Renal pelvis (tissue), 12 donors: ENCODE data around the gene LAMC1. TPM values are rescaled to one million over a fixed set of nuclear protein-coding genes. Genes with fewer than 3 reads are reported as not detected.

ENCODE experiments used
- DNase-seq: peaks from one replicate; pipeline ENCODE4 v3.0.0-alpha.2; 2013
- long read RNA-seq, 16 experiments: transcript quantifications; one replicate each; lab custom pipeline, GENCODE V29; 2026
- polyA plus RNA-seq, 3 donors: library from polyadenylated mRNA; unstranded; fragments of 120-200 nt; gene quantifications; one replicate each; pipeline ENCODE4 v1.2.1, GENCODE V29; 2013; ENCODE audit not compliant: insufficient read length in 3 of 3

LAMC1 gene
- 100 to 1,000 TPM; 268 to 301 (median 297) TPM for polyA plus RNA-seq
- long read RNA-seq, donor 1, full-length matches to known transcripts, result 9 of 98 reads
- long read RNA-seq, donor 1, partial matches to known transcripts, result 89 of 98 reads
- long read RNA-seq, donor 1, other reads (novel, unspliced or antisense), result 0 of 98 reads
- long read RNA-seq, donor 2, full-length matches to known transcripts, result 15 of 41 reads
- long read RNA-seq, donor 2, partial matches to known transcripts, result 26 of 41 reads
- long read RNA-seq, donor 2, other reads (novel, unspliced or antisense), result 0 of 41 reads
- long read RNA-seq, donor 3, full-length matches to known transcripts, result 5 of 117 reads
- long read RNA-seq, donor 3, partial matches to known transcripts, result 112 of 117 reads
- long read RNA-seq, donor 3, other reads (novel, unspliced or antisense), result 0 of 117 reads
- long read RNA-seq, donor 4, full-length matches to known transcripts, result 9 of 14 reads
- long read RNA-seq, donor 4, partial matches to known transcripts, result 5 of 14 reads
- long read RNA-seq, donor 4, other reads (novel, unspliced or antisense), result 0 of 14 reads
- long read RNA-seq, donor 5, full-length matches to known transcripts, result 7 of 28 reads
- long read RNA-seq, donor 5, partial matches to known transcripts, result 21 of 28 reads
- long read RNA-seq, donor 5, other reads (novel, unspliced or antisense), result 0 of 28 reads
- long read RNA-seq, donor 6, full-length matches to known transcripts, result 7 of 41 reads
- long read RNA-seq, donor 6, partial matches to known transcripts, result 34 of 41 reads
- long read RNA-seq, donor 6, other reads (novel, unspliced or antisense), result 0 of 41 reads
- long read RNA-seq, donor 7, full-length matches to known transcripts, result 5 of 282 reads
- long read RNA-seq, donor 7, partial matches to known transcripts, result 277 of 282 reads
- long read RNA-seq, donor 7, other reads (novel, unspliced or antisense), result 0 of 282 reads
- long read RNA-seq, donor 8, full-length matches to known transcripts, result 1 of 29 reads
- long read RNA-seq, donor 8, partial matches to known transcripts, result 28 of 29 reads
- long read RNA-seq, donor 8, other reads (novel, unspliced or antisense), result 0 of 29 reads
- long read RNA-seq, donor 9, full-length matches to known transcripts, result 5 of 31 reads
- long read RNA-seq, donor 9, partial matches to known transcripts, result 26 of 31 reads
- long read RNA-seq, donor 9, other reads (novel, unspliced or antisense), result 0 of 31 reads
- long read RNA-seq, donor 10, full-length matches to known transcripts, result 7 of 122 reads
- long read RNA-seq, donor 10, partial matches to known transcripts, result 115 of 122 reads
- long read RNA-seq, donor 10, other reads (novel, unspliced or antisense), result 0 of 122 reads
- long read RNA-seq, donor 11, full-length matches to known transcripts, result 3 of 99 reads
- long read RNA-seq, donor 11, partial matches to known transcripts, result 96 of 99 reads
- long read RNA-seq, donor 11, other reads (novel, unspliced or antisense), result 0 of 99 reads
- long read RNA-seq, donor 12, full-length matches to known transcripts, result 16 of 30 reads
- long read RNA-seq, donor 12, partial matches to known transcripts, result 14 of 30 reads
- long read RNA-seq, donor 12, other reads (novel, unspliced or antisense), result 0 of 30 reads
- long read RNA-seq, donor 13, full-length matches to known transcripts, result 4 of 154 reads
- long read RNA-seq, donor 13, partial matches to known transcripts, result 150 of 154 reads
- long read RNA-seq, donor 13, other reads (novel, unspliced or antisense), result 0 of 154 reads
- long read RNA-seq, donor 14, result 0 reads
- long read RNA-seq, donor 15, full-length matches to known transcripts, result 6 of 52 reads
- long read RNA-seq, donor 15, partial matches to known transcripts, result 46 of 52 reads
- long read RNA-seq, donor 15, other reads (novel, unspliced or antisense), result 0 of 52 reads
- long read RNA-seq, donor 16, full-length matches to known transcripts, result 3 of 29 reads
- long read RNA-seq, donor 16, partial matches to known transcripts, result 26 of 29 reads
- long read RNA-seq, donor 16, other reads (novel, unspliced or antisense), result 0 of 29 reads

DNA sequence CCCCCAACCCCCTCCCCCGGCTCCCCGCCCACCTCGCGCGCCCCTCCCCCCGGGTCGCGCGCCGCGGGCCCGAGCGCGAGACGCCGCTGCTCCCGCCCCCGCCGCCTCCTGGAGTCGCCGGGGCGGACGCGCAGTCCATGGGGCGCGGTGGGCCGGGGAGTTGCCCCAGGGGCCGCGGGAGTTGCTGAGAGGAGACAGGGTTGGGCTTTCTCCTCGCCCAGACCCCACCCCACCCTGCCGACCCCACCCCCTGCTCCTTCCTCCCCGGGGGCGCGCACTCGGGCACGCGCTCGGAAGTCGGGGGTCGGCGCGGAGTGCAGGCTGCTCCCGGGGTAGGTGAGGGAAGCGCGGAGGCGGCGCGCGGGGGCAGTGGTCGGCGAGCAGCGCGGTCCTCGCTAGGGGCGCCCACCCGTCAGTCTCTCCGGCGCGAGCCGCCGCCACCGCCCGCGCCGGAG lies at the start of gene LAMC1:
LAMC1 (plus strand) TSS at position 275 of the 455 bp plus-strand sequence. CDS start 297 bp downstream, outside the sequence.
- peak; percentile 89 for DNase-seq

DNA sequence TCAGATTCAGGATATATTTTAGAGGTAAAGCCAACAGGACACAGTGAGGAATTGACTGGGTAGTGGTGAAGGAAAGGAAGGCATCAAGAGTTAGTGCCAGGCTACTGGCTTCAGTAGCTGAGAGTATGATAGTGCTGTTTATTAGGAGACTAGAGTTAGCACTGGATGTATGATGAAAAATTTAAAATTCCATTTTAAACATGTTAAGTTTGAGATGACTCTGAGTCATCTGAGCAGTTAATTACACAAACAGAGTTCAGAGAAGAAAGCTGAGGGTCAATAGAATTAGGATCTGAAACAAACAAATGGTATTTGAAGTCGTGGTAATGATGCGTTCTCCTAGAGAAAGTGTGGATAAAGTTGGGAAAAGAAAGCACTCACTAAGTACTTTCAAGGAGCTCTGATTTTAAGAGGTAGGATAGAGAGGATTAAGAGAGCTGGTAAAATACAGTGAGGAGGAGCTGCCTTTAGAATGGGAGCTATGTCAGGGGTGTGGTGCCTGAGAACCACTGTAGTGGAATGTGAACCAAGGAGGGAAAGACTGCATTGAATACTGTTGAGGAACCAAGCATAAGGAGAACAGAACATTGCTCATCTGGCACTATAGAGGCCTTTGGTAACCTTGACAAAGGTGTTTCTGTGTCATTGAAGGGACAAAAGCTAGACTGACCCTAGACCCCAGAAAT lies 48.6 kb upstream of the LAMC1 start:
- no peak for DNase-seq

- DNase-seq, result no peak
Measured at GRCh38 chr1:182977480-182977879, 45.7 kb upstream of the LAMC1 start.

- no peak for DNase-seq
Measured at GRCh38 chr1:182978151-182978853, 44.9 kb upstream of the LAMC1 start.

- DNase-seq, result no peak
Measured at GRCh38 chr1:182984138-182984537, 39.1 kb upstream of the LAMC1 start.

GRCh38 chr1:182984621-182985020 lies 38.6 kb upstream of the LAMC1 start:
- no peak for DNase-seq

GRCh38 chr1:182985876-182986275 lies 37.3 kb upstream of the LAMC1 start:
- no peak for DNase-seq

GRCh38 chr1:182990413-182991144 lies 32.6 kb upstream of the LAMC1 start:
- DNase-seq, result no peak

DNA sequence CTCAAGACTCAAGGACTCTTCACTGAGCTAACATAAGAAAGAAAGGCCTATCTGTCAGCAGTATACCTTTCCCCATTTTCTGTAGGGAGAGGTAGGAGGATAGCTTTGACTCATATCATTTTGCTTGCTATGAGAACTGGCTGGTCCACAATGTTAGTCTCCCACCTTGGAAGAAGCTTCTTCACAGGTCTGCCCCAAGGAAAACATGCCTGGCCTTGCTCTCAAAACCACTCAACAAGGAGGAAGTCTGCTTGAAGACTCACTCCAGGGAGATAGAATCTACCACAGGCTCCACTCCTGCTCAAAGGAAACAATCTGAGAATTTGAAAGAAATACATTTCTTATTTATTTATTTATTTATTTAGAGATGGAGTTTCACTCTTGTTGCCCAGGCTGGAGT lies 29.5 kb upstream of the LAMC1 start:
- no peak for DNase-seq

- no peak for DNase-seq
Measured at GRCh38 chr1:182995894-182996293, 27.3 kb upstream of the LAMC1 start.

DNA sequence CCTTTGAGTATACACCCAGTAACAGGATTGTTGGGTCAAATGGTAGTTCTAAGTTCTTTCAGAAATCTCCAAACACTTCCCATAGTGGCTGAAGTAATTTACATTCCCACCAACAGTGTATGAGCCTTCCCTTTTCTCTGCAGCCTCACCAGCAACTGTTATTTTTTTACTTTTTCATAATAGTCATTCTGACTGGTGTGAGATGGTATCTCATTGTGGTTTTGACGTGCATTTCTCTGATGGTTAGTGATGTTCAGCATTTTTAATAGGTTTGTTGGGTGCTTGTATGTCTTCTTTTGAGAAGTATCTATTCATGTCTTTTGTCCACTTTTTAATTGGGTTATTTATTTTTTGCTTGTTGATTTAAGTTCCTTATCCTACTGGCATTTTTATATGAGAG lies 26.4 kb upstream of the LAMC1 start:
- DNase-seq, result no peak

DNA sequence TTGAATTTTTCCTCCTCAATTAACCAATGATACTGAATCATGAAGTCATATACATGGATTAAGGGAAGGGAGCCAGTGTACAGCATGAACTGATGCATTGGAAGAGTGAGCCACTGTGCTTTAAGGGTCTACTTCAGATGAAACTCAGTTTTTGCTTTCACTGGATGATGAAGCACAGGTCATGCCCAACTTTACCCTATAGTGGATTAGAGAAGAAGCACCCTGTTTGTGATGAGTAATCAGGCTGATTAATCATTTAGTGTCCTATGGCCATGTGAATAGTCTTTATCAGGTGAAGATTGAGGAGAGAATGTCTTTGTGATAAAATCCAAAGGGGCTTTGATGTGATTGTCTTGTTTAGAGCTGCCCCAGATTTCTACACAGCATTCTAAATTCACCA lies 24.7 kb upstream of the LAMC1 start:
- DNase-seq, result no peak

- DNase-seq, result no peak
Measured at GRCh38 chr1:183000167-183000962, 22.9 kb upstream of the LAMC1 start.

GRCh38 chr1:183002267-183002666 lies 21.0 kb upstream of the LAMC1 start:
- DNase-seq, result no peak

- DNase-seq, result no peak
Measured at GRCh38 chr1:183002797-183003196, 20.4 kb upstream of the LAMC1 start.

GRCh38 chr1:183003203-183003602 lies 20.0 kb upstream of the LAMC1 start:
- no peak for DNase-seq

DNA sequence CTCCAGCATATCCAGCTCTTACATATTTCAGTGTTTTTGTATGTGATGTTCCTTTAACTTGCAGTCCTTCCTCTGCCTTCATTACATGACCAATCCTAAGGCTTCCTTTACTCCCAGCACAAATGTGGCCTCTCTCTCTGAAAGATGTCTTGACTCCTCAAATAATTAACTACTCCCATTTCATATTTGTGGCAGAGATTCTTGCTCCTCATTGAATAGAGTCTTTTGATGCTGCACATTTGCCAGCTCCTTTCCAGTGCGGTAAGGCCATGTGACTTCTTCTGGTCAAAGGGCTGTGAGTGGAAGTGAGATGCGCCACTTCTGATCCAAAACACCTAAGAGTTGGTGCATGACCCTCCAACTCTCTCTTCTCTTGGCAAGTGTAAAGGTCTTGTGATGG lies 19.1 kb upstream of the LAMC1 start:
- no peak for DNase-seq
